ENCODE data around the gene NR2E3.

Gene NR2E3

DNA sequence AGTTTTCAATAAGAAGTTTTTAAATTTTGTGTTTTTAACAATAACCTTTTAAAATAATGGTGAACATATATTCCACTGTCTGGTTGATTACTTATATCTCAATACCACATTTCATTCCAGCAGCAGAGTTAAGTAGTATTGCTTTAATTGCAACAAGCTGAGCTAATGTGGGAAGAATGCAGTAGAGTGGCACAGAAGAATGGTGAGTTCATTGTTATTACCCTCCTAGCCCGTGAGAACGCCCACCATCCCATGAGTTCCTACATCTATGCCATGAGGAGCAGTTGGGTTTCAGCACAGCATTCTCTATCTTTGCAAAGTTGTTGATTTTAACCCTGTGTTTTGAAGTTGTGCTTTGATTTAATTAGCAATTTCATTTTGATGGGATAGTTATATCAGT lies 17.8 kb upstream of the NR2E3 start:
- no peak for DNase-seq

DNA sequence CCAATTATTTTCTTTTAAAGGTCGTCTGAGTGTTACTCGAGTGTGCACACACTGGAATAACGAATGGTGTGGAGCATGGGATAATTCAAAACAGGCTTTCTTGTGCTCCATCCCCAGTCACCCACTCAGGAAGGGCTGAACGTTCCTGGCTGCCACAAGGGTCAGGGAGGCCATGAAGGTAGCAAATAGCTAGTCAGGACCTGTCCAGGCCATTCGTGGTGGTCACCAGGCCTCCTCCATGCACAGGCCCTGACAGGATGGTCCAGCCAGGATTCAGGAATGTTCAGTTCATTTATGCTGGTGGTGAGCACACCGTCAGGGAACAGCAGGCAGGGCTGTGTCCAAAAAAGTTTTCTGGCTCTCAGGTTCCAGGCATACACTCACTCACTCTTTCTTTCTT lies 11.7 kb upstream of the NR2E3 start:
- DNase-seq = no peak

DNA sequence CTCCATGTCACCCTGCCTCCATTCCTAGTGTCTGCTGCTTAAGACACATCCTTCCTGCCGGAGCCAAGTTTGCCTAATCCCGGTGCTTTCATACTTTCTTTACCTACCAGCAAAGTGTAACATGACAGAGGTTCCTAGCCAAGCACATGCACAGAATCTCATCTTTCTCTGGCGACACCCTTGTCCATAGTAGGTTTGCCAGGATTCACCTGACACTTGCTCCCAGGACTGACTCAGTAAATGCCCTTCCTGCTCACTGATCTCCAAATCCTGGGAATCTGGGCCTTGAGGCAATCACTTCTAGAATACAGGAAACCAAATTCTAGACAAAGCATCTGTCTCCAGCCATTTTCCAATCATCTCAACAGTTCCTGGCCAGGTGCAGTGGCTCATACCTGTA lies 10.2 kb upstream of the NR2E3 start:
- no peak for DNase-seq

DNA sequence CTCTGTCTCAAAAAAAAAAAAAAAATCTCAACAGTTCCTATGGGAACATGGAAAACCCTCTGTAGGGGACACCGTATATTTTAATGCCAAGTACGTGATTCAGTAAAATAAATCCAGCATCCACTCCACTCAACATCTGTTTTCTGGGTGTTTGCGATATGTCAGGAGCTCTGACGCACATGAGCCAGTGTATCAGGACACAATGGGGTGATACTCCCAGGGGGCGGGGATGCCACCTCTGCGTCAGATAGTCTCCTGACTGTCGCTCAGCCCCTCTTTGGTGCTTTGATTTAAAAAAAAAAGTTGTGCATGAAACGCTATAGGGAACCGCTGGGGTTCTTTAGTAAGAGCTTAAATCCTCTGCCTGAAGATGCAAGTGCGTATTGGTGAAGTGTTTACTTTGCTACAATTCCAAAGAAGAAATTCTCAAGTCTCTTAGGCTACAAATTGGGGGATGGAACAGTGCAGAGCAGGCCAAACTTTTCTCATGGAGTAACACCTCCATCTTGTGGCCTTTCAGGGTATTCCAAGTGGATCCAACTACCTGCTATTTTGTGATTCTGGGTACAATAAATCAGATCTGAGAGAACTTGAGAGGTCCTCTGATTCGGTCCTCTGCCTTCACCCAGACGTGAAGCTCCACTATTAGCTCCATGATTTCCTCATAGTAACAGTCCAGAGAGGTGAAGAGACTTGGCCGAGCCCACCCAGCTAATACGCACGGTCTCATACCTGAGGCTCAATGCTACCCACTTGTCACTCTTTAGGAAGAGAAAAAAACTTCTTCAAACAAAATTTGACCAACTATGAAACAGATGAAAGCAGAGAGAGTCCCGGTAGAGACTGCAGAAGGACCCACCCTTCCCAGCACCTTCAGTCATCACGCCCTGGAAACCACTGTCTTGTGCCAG lies 9.3 kb upstream of the NR2E3 start:
- DNase-seq = peak; percentile 28

DNA sequence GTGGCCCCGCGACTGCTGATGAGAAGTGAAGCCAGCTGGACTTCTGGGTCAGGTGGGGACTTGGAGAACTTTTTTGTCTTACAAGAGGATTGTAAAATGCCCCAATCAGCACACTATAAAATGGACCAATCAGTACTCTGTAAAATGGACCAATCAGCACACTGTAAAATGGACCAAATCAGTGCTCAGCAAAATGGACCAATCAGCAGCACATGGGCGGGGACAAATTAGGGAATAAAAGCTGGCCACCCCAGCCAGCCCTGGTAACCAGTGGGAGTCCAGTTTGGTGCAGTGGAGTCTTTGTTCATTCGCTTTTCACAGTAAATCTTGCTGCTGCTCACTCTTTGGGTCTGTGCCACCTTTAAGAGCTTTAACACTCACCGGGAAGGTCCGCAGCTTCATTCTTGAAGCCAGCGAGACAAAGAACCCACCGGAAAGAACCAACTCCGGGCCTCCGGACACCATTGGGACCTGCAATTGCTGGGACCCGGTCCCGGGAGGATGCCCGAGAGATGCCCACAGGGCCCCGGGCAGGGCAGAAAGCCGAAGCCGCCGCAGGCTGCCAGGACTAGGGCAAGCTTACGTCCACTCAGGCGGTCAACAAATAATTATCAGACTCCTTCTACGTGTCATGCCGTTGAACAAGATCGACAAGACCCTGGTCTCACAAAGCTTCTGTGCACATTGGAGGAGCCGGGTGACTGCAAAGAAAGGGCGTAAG lies 8.3 kb upstream of the NR2E3 start:
- no peak for DNase-seq

DNA sequence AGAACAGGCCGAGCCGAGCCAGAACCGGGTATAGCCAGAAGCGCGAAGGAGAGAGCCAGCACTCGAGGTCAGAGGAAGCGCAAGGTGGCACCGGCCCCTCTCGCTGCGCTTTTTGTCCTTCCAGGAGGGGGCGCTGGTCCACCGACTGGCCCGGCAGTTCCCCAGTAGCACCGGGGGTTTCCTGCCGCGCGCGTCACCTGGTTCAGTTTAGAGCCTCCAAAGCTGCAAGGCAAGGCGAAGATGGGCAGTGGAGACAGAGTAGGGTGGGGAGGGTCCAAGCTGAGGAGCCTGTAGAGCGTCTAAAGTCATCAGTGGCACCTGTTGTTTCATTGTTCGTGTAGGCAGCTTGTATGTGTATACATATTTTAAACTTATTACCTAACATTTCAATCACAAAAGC lies 7.6 kb upstream of the NR2E3 start:
- DNase-seq = no peak

DNA sequence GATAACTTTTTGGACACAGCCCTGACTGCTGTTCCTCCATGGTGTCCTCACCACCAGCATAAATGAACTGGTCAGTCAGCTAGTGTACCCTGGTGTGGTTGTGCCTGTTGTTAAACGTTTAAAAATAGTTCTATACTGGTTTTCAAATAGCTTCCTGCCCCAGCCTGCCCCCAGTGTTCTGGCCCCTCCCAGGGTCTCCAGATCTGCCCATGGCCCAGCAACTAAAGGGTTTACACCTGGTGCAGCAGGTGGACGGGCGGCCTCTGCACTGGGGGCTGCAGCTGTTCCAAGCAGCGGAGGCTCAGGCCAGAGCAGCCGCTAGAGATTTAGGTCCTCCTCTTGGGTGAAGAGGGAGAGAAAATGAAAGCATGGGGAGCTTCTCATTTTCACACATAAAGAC lies 6.1 kb upstream of the NR2E3 start:
- DNase-seq = no peak

DNA sequence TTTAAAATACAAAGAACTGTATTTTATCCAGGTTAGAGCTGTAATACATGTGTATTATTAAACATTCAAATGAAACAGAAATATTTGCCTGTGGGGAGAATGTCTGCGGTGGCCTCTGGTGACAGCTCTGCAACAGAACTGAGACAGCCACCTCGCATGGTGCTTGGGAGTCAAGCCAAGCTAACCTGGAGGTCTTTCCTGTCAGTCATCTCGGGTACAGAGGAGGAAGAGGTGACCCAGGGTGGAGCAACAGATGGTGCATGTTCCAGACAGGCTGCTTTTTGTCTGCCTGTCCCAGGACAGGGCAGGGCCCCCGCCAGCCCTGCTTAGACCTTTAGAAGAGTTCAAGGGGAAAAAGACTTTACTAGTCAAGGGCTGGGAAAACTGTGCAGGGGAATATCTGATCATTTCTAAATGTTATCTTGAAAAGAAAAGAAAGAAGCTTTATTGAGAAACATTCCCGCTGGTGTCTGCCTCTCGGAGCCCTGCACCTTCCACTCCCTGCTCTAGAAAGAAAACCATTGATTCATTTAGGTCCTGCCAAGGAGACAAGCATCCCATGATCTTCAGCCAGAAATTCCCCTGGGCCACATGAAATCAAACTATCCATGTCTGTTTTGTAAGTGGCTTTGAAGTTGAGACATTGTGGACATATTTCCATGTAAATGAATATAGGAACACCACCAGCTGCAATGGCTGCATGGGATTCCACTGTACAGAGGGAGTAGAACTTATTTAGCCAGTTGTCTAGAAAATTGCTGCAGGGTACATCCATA lies 5.5 kb upstream of the NR2E3 start:
- DNase-seq = no peak

DNA sequence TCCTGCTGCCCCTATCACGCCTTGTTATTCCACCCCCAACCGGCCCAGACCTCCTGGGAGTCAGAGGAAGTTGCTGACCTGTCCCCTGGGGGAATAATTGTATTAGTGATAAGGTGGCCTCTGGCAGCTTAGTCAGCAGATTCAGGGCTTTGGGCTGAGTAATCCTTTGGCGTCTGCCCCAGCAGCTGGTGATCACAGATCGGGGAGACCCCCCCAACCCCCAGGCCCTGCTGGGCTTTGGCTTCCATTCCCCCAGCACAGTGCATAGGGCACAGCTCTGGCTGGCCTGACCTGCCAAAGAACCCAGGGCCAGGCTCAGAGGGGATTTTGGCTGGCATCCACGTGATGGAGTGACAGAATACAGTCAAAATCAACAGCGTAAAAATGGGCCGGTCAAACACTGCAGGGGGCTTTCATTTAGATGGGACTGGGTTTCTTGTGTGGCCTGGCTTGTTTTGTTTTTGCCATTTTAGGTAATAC lies 3.9 kb upstream of the NR2E3 start:
- no peak for DNase-seq

DNA sequence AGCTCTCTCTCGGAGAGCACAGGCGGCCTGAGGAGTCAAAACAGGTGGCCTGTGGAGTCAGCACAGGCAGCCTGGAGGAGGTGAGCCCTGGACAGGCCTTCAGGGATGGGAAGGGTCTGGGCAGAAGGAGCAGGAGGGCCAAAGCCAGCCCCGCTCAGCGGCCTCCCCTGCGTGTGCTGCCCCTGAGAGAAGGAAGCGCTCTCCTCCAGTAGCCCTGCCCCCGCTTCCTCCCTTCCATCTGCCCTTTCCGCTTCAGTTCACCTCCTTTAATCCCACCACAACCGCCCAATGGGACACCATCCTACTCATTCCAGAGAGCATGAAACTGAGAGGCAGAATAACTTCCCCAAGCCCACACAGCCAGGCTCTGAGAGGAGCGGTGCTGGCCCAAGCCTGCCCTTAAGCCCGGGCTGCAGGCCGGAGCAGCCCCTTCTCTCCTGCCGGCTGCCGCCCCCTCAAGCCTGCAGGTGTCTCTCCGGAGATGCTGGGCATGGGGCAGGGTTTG lies 3.2 kb upstream of the NR2E3 start:
- DNase-seq = no peak

DNA sequence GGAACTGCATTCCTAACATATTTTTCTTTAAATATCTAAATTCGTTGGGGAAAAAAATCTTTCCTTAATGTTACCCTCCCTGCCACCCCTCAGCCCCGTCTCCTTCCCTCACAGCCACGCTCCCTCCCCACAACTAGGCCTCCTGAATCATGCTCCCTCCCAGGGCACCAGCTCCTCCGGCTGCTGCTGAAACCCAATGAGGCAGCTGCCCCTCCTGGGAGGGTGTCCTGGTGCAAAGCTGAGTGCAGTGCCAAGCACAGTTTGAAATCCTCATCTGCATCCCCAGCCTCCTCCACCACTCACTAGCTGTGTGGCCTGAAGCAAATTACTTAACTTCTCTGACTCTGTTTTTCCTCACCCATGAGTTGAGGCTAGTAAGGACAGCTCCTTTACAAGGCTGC lies 2.7 kb upstream of the NR2E3 start:
- DNase-seq = no peak

DNA sequence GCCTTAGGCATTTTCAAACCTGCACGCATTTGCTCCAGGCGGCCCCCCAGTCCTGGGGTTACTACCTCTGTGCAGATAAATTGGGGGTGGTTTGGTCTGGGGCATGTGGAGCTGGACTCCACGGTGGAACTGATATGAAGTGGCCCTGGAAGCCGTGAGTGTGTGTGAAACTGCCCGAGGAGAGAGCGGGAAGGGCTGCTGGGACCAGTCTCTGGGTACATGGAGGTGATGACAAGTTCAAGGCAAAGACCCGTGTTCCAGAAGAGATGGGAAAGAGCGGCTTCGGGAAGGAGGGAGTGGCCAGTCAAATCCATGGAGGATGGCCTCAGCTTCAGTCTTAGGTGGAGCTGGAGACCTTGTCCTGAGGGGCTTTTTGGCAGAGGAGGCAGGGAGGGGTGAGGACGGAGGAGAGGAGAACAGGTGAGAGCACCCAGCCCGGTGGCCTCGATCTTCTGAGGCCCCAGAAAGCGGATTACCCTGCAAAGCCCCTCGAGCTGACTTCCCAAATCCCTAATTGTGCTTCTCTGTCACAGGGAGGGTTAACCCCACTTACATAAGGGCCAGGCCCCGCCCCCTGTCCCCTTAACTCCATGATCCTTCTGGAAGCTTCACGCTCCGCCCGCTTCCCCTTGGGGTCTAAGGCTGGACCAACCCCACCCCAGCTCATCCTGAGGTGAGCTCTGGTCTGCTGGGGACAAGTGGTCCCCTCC lies 1.9 kb upstream of the NR2E3 start:
- no peak for DNase-seq

DNA sequence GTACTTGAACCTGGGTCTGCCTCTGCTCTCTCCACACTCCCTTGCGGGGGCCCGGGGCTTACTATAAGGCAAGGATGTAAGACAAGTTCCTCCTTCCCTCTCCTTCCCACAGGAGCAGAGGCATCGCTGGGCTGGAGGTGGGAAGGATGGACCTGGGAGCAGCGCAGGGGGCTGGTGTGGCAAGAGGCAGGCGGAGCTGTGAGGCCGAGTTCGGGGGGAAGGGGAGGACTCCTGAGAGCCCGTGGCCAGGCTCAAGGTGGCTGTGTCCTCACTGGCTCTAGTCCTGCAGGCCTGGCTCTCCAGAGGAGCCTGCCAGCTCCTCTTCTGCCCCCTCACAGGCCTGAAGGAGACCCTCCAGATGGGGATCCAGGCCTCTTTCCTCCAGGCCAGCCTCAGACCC lies 1.0 kb upstream of the NR2E3 start:
- DNase-seq = no peak

DNA sequence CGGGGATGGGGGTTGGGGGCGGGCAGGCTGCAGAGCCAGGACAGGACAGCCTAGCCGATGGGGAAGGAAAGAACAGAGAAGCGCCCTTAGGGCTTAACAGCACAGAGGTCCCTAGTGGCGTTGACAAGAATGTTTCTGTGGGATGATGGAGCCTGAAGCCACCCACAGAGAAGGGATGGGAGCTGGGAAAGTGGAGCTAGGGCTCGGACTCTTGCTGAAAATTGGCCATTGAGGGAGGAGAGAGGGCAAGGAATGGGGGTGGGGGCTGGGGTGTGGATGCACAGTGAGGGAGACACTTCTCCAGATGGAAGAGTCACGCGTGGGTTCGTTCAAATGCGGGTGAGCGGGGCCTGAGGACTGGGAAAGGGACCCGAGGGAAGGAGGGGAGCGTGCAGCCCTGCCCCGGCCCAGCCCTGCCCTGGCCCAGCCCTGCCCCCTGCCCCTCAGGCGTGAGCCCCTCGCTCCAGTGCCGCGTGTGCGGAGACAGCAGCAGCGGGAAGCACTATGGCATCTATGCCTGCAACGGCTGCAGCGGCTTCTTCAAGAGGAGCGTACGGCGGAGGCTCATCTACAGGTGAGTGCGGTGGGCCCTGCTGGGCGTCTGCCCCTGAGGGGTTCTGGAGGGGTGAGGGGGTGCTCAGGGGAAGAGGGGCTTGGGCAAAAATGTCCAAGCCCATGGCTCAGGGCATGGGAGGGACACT lies 832 bp downstream of the NR2E3 start:
- DNase-seq = no peak

DNA sequence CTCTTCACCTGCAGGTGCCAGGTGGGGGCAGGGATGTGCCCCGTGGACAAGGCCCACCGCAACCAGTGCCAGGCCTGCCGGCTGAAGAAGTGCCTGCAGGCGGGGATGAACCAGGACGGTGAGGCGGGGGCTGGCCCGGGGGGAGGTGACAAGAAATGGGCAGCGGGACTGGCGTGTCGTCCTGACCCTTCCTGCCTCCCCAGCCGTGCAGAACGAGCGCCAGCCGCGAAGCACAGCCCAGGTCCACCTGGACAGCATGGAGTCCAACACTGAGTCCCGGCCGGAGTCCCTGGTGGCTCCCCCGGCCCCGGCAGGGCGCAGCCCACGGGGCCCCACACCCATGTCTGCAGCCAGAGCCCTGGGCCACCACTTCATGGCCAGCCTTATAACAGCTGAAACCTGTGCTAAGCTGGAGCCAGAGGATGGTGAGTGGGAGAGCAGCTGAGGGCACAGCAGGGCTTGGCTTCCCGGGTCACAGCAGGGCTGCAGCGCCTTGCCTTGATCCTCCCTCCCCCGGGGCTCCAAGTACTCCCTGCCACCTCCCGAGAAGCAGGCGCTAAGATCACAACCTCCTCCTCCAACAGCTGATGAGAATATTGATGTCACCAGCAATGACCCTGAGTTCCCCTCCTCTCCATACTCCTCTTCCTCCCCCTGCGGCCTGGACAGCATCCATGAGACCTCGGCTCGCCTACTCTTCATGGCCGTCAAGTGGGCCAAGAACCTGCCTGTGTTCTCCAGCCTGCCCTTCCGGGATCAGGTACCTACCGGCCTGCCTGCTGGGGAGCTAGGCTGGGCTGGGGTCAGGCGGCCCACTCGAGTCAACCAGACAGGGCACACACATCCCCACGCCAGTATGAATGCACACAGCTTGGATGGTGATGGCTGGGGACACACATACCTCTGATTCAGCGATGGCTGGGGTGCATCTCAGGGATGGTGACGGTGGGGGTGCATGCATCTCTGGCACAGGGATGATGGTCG lies 1.7 kb downstream of the NR2E3 start:
- DNase-seq = no peak

DNA sequence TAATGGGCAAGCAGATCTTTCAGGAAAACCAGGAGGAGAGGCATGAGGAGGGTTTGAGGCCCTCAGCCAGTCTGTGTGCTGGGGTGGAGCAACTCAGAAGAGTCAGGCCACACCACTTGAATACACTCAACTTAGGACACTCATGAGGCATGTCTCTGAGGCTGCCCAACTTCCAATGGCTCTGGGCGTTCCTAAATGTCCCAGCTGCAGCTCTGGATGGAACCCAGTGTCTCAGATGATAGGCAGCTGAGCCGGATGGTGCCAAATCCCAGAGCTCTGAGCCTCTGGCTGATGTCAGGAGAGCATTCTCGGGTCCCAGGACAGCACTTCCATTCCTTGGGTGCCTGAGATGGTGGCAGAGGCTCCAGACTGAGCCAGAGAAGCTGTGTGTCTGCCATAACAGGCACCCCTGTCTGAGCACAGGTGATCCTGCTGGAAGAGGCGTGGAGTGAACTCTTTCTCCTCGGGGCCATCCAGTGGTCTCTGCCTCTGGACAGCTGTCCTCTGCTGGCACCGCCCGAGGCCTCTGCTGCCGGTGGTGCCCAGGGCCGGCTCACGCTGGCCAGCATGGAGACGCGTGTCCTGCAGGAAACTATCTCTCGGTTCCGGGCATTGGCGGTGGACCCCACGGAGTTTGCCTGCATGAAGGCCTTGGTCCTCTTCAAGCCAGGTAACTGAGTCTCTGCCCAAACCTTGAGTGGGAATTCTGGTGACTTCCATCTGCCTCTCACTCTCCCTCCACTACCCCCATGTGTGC lies 2.8 kb downstream of the NR2E3 start:
- DNase-seq = no peak

DNA sequence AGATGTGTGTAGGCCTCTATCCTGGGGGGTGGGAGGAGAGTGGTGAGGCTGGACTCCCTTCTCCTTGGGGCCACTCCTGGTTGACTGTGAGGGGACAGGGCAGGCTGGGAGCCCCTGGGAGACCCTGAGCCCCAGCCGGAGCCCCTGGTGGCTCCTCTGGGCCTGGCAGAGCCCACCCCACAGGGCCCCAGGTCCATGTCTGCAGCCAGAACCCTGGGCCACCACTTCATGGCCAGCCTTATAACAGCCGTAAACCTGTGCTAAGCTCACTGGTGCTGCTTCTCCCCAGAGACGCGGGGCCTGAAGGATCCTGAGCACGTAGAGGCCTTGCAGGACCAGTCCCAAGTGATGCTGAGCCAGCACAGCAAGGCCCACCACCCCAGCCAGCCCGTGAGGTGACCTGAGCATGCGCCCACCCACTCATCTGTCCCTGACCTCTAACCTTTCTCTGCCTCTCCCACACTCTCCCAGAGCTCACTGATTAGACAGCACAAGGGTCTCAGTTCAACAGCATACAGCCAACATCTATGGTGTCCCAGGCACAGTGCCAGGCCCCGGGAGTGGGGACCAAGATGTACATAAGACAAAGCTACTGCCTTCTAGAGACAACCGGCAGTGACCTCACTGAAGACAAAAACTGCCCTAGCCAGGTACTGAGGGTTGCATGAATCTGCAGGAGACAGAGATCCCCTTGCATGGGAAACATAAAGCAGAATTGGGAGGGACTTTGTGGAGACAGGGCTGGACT lies 3.5 kb downstream of the NR2E3 start:
- no peak for DNase-seq

DNA sequence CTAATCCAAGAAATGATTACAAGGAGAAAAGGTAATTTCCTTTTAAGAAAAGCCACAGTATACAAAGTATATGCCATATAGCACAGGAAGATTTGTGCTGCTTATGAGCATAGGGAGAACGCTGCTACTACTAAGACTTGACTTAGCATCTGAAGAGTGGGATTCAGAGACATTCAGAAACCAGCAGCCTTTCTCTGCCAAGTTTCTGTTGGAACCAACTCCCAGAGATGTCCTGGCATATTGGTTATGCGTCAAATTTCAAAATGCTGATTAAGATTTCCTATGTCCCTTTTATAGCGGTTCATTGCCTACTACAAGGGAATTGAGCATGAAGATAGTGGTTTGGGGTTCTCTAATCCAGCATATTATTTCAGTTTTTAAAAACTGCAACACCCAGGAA lies 4.9 kb downstream of the NR2E3 start:
- DNase-seq = no peak

DNA sequence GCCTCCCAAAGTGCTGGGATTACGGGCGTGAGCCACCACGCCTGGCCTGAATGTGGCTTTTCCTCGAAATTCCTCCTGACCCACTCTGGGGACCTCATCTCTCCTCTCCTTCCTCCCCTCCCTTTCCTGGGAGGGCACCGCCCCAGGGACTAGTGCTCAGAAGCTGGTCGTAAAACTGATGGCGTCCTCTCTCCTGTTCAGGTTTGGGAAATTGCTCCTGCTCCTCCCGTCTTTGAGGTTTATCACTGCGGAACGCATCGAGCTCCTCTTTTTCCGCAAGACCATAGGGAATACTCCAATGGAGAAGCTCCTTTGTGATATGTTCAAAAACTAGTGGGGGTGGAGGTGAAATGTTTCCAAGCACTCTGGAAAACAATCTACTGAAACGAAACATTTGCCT lies 7.0 kb downstream of the NR2E3 start:
- no peak for DNase-seq

All from NCI-H345 (cell line).